ENCODE results near the gene PAEP. TPM values are rescaled to one million over a fixed set of nuclear protein-coding genes. Genes with fewer than 3 reads are reported as not detected.

PAEP gene
- total RNA-seq, 1 donor: not detected

DNA sequence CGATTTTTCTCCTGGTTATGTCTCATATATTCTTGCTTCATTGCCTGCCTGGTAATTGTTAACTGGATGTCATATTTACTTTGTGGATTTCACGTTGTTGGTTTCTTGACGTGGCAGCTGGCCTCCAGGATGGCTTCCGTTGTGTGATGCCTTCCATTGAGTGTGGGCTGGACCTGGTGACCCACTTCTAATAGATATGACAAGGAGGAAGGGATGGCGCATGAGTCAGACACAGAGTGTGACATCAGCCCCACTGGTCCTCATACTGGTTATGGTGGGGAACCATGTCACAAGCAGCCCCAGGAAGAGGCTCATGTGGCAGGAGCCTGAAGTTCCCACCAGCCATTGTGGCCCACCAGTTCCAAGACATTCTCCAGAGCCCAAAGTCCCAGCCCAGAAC lies 6.4 kb upstream of the PAEP start:
- no peak overlapping the region for H3K4me3 ChIP-seq (ENCODE audit: low read depth, low read length)
- DNase-seq (ENCODE audit: low read depth): peak; percentile 44
- TF ChIP-seq, protein P1, sequence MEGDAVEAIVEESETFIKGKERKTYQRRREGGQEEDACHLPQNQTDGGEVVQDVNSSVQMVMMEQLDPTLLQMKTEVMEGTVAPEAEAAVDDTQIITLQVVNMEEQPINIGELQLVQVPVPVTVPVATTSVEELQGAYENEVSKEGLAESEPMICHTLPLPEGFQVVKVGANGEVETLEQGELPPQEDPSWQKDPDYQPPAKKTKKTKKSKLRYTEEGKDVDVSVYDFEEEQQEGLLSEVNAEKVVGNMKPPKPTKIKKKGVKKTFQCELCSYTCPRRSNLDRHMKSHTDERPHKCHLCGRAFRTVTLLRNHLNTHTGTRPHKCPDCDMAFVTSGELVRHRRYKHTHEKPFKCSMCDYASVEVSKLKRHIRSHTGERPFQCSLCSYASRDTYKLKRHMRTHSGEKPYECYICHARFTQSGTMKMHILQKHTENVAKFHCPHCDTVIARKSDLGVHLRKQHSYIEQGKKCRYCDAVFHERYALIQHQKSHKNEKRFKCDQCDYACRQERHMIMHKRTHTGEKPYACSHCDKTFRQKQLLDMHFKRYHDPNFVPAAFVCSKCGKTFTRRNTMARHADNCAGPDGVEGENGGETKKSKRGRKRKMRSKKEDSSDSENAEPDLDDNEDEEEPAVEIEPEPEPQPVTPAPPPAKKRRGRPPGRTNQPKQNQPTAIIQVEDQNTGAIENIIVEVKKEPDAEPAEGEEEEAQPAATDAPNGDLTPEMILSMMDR (IDR thresholded peaks at IDR 0.05; ENCODE audit: insufficient read depth, low read depth, low read length): no peak

DNA sequence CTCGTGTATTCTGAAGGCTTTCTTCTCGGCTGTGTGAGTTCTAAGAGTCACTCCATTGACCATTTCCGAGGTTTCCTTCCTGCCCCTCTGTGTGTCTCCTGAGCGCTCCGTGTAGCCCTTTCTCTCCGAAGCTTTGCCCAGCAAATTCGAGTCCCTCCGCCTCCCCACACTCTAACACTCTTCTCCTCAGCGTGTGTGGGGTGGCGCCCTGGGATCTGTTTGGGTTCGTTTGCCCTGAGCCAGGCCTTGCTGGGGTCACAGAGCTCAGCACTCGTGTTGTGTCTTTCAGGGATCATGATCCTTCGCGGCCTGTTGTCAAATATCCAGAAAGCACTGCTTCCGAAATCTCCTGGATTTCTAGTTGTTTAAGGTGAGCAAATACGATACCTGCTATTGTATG lies 5.6 kb upstream of the PAEP start:
- TF ChIP-seq, protein P1 (IDR thresholded peaks at IDR 0.05; ENCODE audit: insufficient read depth, low read depth, low read length): no peak
- no peak overlapping the region for H3K4me3 ChIP-seq (ENCODE audit: low read depth, low read length)
- no peak for DNase-seq (ENCODE audit: low read depth)

DNA sequence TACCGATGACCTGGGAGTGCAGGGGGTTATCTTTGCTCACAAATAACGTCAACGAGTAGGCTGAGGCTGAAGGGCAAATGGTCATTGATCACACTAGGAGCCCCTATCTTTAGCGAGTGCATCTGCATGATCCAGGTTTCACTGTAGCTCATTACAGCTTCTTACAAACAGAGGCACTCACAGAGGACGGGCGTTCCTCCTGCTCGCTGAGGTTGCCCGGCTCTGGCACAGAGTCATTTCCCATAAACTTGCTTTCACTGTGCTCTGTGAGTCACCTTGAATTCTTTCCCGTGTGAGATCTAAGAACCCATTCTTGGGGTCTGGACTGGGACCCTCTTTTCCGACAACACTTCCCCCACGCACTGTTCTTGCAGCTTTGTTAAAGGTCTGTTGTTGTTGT lies 1.9 kb upstream of the PAEP start:
- DNase-seq (ENCODE audit: low read depth): peak; percentile 6
- TF ChIP-seq, protein P1 (IDR thresholded peaks at IDR 0.05; ENCODE audit: insufficient read depth, low read depth, low read length): no peak
- no peak overlapping the region for H3K4me3 ChIP-seq (ENCODE audit: low read depth, low read length)

DNA sequence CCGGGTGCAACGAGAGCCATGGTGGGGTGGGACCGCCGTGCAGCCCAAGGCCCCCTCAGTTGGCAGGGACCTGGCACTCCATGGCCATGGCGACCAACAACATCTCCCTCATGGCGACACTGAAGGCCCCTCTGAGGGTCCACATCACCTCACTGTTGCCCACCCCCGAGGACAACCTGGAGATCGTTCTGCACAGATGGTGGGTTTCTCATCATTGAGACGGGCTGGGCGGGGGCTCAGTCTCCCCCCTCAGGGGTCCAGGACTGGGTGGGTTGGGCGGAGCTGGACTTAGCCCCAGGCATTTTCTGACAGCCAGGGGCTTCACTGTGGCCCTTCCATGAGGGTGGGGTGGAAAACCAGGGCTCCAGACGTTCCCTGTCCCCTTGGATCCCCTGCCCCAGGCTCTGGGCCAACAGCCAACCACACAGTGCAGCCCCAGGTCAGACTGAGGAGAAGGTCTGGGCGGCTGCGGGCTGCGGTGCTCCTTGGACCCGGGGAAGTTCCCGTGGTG lies 734 bp downstream of the PAEP start:
- TF ChIP-seq, protein P1 (IDR thresholded peaks at IDR 0.05; ENCODE audit: insufficient read depth, low read depth, low read length): no peak
- H3K4me3 ChIP-seq (ENCODE audit: low read depth, low read length): no peak overlapping the region
- DNase-seq (ENCODE audit: low read depth): no peak

DNA sequence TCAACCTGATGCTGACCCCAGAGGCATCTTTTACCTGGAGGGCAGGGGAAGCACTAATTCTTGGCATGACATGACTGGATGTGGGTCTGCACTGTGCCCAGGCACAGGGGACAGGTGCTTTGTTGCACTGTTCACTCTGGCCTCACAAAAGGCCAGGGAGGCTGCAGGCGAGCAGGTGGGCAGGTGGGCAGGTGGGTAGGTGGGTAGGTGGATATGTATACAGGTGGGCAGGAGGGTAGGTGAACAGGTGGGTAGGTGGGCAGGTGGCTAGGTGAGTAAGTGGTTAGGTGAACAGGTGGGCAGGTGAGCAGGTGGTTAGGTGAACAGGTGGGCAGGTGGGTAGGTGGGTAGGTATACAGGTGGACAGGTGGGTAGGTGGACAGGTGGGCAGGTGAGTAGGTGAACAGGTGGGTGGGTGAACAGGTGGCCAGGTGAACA lies 1.5 kb downstream of the PAEP start:
- DNase-seq (ENCODE audit: low read depth): no peak
- no peak overlapping the region for H3K4me3 ChIP-seq (ENCODE audit: low read depth, low read length)
- TF ChIP-seq, protein P1 (IDR thresholded peaks at IDR 0.05; ENCODE audit: insufficient read depth, low read depth, low read length): no peak

DNA sequence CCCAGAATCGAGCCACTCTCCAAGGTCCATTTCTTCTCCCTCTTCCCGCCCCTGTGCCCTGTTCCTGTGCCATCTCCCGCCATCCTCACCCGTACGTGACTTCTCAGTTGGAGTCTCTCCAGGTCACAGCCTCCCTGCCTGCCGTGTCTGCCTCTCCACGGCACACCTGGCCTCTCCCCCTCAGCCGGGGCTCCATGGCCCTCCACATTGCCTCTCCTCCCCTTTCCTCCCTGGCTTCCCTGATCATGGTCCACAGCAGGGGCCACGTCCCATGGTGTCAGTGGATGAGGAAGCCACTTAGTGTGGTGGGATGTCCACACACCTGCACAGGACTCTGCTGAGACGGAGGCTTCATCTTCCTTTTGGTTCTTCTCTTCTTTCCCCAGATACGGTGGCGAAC lies 2.3 kb downstream of the PAEP start:
- TF ChIP-seq, protein P1 (IDR thresholded peaks at IDR 0.05; ENCODE audit: insufficient read depth, low read depth, low read length): no peak
- H3K4me3 ChIP-seq (ENCODE audit: low read depth, low read length): no peak overlapping the region
- DNase-seq (ENCODE audit: low read depth): no peak

DNA sequence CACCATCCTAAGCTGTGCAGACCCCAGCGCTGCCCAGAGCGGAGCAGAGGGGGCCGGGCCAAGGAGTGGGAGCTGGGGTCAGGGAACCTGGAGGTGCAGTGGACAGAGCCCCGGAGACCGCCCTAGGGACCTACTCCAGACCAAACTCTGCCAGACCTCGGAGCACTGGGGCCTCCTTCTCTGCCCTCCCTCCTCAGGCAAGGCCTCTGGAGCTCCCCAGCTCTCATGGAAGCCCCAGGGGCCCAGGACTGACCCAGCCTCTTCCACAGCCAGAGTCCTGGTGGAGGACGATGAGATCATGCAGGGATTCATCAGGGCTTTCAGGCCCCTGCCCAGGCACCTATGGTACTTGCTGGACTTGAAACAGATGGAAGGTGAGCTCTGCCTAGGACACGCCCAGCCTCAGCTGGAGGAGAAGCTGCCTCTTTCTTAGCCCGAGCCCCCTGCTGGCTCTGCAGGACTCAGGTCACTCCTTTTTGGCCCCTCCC lies 3.6 kb downstream of the PAEP start:
- TF ChIP-seq, protein P1 (IDR thresholded peaks at IDR 0.05; ENCODE audit: insufficient read depth, low read depth, low read length): no peak
- no peak overlapping the region for H3K4me3 ChIP-seq (ENCODE audit: low read depth, low read length)
- no peak for DNase-seq (ENCODE audit: low read depth)

Data from fibroblast of villous mesenchyme (primary cell).